HG02763 (cell line): ENCODE results near the gene PSMC6.

Experiments used
- ATAC-seq: cut with Tn5 transposase; IDR thresholded peaks from one replicate; pipeline ENCODE4 v1.9.1; 2021; ENCODE audit warnings: mild to moderate bottlenecking, moderate library complexity; ENCODE audit not compliant: unreplicated experiment

The PSMC6 gene

GRCh38 chr14:52706724-52707706 lies at the start of gene PSMC6:
Gene PSMC6 (plus strand): TSS chr14:52707200. CDS start chr14:52707220, 20 bp downstream.
- ATAC-seq: peak; percentile 97

- no peak for ATAC-seq
Measured at GRCh38 chr14:52660325-52660724, 46.7 kb upstream of the PSMC6 start.

- no peak for ATAC-seq
Measured at GRCh38 chr14:52660832-52661231, 46.2 kb upstream of the PSMC6 start.

GRCh38 chr14:52661314-52661713 lies 45.7 kb upstream of the PSMC6 start:
- no peak for ATAC-seq

GRCh38 chr14:52663850-52664249 lies 43.1 kb upstream of the PSMC6 start:
- ATAC-seq: no peak

GRCh38 chr14:52678591-52678990 lies 28.4 kb upstream of the PSMC6 start:
- ATAC-seq: no peak

GRCh38 chr14:52683985-52684520 lies 22.9 kb upstream of the PSMC6 start:
- no peak for ATAC-seq

- no peak for ATAC-seq
Measured at GRCh38 chr14:52686176-52686575, 20.8 kb upstream of the PSMC6 start.

- ATAC-seq: no peak
Measured at GRCh38 chr14:52690983-52691760, 15.8 kb upstream of the PSMC6 start.

GRCh38 chr14:52692248-52692962 lies 14.6 kb upstream of the PSMC6 start:
- ATAC-seq: no peak

- ATAC-seq: no peak
Measured at GRCh38 chr14:52693036-52693435, 14.0 kb upstream of the PSMC6 start.

GRCh38 chr14:52693532-52693931 lies 13.5 kb upstream of the PSMC6 start:
- no peak for ATAC-seq

GRCh38 chr14:52694761-52695480 lies 12.1 kb upstream of the PSMC6 start:
- ATAC-seq: peak; percentile 51

- ATAC-seq: peak; percentile 75
Measured at GRCh38 chr14:52695481-52696091, 11.4 kb upstream of the PSMC6 start, which contains the start of gene ERO1A. Gene ERO1A (minus strand): TSS chr14:52695558. CDS start chr14:52695481, 77 bp downstream.

- ATAC-seq: no peak
Measured at GRCh38 chr14:52700701-52701172, 6.3 kb upstream of the PSMC6 start.

GRCh38 chr14:52701223-52701622 lies 5.8 kb upstream of the PSMC6 start:
- ATAC-seq: no peak

GRCh38 chr14:52703225-52703624 lies 3.8 kb upstream of the PSMC6 start:
- ATAC-seq: no peak

GRCh38 chr14:52703664-52704063 lies 3.3 kb upstream of the PSMC6 start:
- no peak for ATAC-seq

GRCh38 chr14:52706286-52706685 lies 714 bp upstream of the PSMC6 start:
- no peak for ATAC-seq
